LoVo (cell line): ENCODE results near the gene CCDC69.

Source experiments
- DNase-seq: peaks from one replicate; pipeline ENCODE4 v3.0.0-alpha.2; 2016; ENCODE audit warnings: low spot score

CCDC69 gene

DNA sequence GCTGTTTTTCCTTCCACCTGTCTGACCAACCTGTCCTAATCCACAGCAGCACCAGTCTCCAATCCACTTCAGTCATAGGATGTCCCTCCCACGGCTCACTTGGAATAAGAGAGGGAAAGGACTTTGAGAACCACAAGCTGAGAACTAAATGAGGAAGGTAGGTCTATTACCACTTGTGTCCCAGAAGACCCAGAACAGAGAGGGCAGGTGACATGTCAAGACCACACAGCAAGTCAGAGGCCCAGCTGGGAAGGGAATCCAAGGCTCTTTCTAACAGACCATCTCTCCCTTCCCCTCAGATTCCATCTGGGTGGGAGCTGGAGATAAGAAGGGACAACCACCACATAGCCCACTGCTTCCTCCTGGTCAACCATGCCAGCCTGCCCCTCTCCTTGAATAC lies 81.0 kb downstream of the CCDC69 start:
- no peak for DNase-seq

DNA sequence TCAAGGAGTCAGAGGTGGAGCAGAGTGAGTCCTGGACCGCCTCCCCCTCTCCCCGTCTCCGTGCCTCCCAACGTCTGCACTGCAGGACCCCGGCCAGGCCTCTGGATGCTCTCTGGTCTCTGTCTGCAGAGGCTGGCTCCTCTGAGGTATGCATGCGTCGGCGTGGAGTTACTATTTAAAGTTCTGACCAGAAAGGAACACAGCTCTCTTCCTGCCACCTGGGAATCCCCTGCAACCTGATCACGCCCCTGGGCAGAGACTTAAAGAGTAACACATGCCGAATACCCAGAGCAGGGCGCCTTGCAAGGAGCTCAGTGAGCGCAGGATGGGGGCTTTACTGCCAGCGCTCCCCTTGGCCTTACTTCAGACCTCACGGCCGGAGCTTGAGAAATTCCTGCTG lies 82.4 kb downstream of the CCDC69 start:
- DNase-seq, result no peak

DNA sequence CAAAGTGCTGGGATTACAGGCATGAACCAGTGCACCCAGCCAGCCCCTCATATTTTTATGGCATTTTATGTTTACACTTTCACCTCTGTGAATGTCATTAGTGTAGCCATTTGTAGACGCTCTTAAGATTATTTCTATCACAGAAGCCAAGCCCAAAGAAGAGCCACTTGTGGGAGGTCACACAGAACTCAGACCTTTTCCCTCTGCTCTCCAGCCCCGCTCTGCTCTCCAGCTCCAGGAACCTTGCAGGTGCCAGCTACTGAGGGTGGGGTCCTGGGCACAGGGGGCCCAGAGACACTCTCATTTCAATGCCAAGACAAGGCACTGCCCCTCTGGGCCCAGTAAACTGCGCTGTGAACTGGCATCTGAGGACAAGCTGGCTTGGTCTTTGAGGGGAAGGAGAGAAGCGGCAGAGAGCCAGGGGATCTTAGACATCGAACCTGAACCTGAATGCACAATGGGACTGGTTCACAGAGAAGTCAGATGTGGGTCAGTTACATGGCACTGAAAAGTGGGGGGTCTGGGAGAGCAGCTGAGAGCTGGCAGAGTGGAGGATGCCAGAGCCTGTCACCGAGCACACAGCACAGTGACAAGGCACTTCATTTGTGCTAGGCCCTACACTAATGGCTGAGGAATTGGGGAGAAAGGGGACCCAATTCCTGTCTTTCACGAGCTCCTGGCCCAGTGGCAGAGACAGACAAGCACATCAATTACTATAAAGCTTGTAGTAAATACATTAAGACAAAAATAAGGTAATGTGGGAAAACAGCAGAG lies 83.0 kb downstream of the CCDC69 start:
- no peak for DNase-seq

DNA sequence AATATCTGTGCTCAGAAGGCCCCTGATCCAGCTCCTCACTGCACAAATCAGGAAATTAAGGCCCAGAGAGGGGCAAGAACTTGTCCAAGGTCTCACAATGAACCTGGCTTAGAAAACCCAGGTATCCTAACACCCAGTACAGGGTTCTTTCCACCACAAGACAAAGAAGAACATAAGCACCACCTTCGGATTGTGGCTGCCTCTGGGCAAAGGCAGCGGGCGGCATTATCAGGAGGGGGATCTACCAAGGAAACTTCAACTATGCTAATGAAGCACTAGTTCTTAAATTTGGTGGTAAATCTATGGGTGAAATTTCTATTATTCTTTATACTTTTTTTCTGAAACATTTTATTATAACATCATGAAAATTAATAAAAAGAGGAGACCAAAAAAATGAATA lies 84.2 kb downstream of the CCDC69 start:
- DNase-seq, result no peak

DNA sequence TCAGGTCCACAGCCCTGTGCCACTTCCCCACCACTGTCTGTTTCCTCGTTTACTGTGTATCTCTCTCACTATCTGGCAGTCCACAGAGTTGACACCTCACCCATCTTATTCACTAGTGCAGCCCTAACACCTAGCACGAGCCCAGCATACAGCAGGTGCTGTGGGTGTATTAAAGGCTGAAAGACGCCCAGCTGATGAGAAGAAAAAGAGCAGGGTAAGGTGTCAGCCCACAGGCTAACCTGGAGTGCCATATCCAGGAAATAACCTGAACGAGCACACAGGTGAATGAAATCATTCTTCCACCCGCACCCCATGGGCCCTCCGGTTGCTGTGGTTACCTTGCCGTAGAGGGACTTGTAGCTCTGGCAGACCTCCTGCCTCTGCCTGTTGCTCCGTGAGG lies 84.9 kb downstream of the CCDC69 start:
- no peak for DNase-seq

DNA sequence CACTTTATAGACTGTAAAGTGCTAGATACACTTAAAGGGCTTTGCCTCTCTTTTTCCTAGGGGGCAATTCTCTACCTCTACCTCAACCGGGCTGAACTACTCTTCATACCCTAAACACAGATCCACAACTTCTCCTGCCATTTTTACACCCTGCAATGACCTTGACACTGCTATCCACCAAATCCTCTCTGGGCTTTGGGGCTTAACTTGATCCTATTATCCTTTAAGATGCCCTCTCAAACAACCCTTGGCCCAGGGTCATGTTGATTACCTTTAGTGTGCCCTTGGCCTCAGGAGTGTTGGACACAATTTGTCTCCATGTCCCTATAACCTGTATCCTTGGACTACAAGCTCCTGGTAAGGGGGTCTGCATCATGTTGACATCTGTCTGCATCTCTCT lies 85.8 kb downstream of the CCDC69 start:
- DNase-seq, result no peak

DNA sequence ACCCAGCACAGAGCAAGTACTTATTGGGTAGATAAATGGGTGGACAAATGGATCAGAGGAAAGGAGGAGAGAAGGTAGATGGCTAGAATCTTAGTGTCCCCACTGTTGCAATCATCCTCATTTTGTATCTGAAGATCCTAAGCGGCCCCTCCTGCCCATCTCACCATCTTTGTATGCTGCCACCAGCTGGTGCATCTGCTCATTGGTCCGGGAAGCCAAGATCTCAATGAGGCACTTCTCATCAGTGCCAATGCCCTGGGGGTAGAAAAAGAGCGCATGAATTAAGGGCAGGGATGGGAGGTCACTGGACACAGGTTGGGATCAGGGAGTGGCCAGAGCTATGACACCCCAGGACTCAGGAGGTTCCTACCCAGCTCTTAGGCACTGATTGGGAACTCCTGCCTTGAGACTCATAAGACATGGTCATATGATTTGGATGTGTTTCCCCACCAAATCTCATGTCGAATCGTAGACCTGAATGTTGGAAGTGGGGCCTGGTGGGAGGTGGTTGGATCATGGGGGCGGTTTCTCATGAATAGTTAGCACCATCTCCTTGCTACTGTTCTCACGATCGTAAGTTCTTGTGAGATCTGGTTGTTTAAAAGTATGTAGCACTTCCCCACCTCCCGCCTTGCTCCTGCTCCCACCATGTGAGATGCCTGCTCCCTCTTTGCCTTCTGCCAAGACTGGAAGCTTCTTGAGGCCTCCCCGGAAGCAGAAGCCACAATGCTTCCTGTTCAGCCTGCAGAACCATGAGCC lies 86.6 kb downstream of the CCDC69 start:
- no peak for DNase-seq

DNA sequence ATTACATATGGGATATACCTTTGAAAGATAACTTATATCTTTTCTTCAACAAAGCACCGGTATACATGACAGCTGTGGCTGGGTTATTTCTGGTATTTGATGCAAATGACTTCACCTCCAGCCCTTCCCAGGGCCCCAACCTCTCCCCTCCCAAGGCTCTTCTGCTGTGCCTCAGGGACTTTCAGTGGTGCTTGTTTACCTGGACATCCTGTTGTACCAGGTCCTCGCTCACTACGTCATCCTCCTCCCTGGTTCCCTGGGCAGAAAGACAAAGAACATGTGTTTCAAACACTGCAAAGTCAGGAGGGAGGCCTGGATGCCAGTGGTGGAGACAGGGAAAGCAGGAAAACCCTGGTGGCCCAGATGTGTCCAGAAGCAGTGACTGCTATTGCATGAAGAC lies 89.7 kb downstream of the CCDC69 start:
- no peak for DNase-seq

DNA sequence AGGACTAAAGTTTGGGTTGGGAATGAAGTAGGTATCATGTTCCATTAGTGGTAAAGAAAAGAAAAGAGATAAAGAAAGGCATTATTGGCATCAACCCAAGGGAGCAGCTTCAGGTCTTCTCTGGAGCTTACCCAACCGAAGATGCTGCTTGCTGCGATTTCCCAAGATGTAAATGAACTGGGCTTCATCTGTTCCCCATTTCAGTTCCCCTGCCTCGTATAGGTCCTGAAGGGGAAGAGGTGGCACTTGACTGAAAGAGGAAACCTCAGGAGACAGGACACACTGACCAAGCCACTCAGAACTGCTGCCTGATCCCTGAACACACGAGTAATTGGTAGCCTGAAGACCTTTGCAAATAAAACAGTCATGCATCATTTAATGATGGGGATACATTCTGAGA lies 90.9 kb downstream of the CCDC69 start:
- DNase-seq, result no peak
